OCI-LY1 (cell line): ENCODE results near the gene MON2.

ENCODE experiments used
- H2AFZ ChIP-seq: fragments of 200-600 bp; sonication (generic), shearing (Covaris generic); 2 replicates; pipeline ENCODE4 v1.6.0; 2014; ENCODE audit warnings: antibody characterized with exemption, mild to moderate bottlenecking, low read length
- H3F3A ChIP-seq: fragments of 200-600 bp; sonication (generic), shearing (Covaris generic); 2 replicates; pipeline ENCODE4 v1.6.0; 2014; ENCODE audit warnings: mild to moderate bottlenecking, antibody characterized with exemption, low read length, moderate library complexity; ENCODE audit not compliant: insufficient read depth
- H3K27ac ChIP-seq: fragments of 200-600 bp; sonication (generic); 2 replicates; pipeline ENCODE4 v1.5.1; 2014; ENCODE audit warnings: low read length, mixed run types, mild to moderate bottlenecking, low read depth; ENCODE audit not compliant: poor library complexity, severe bottlenecking
- H3K27me3 ChIP-seq: fragments of 200-600 bp; sonication (generic); 2 replicates; pipeline ENCODE4 v1.6.0; 2014; ENCODE audit warnings: antibody characterized with exemption, mild to moderate bottlenecking, low read length, moderate library complexity; ENCODE audit not compliant: insufficient read depth
- H3K36me3 ChIP-seq: fragments of 200-600 bp; sonication (generic); 2 replicates; pipeline ENCODE4 v1.6.1; 2014; ENCODE audit warnings: mild to moderate bottlenecking, antibody characterized with exemption, low read length, moderate library complexity, mixed read lengths; ENCODE audit not compliant: insufficient read depth
- H3K4me1 ChIP-seq: fragments of 200-600 bp; sonication (generic); 2 replicates; pipeline ENCODE4 v1.5.1; 2014; ENCODE audit warnings: mild to moderate bottlenecking, low read length, moderate library complexity; ENCODE audit not compliant: insufficient read depth, severe bottlenecking
- H3K4me2 ChIP-seq: fragments of 200-600 bp; sonication (generic), shearing (Covaris generic); 2 replicates; pipeline ENCODE4 v1.6.1; 2014; ENCODE audit warnings: low read length
- H3K4me3 ChIP-seq: fragments of 200-600 bp; sonication (generic); 2 replicates; pipeline ENCODE4 v1.5.1; 2014; ENCODE audit warnings: low read length, low read depth, mild to moderate bottlenecking, mixed read lengths; ENCODE audit not compliant: poor library complexity, severe bottlenecking
- H3K79me2 ChIP-seq: fragments of 200-600 bp; shearing (Covaris generic); 2 replicates; pipeline ENCODE4 v1.6.1; 2016; ENCODE audit warnings: mixed run types, low read length, mixed read lengths; ENCODE audit not compliant: insufficient read depth
- H3K9ac ChIP-seq: fragments of 200-600 bp; sonication (generic), shearing (Covaris generic); 2 replicates; pipeline ENCODE4 v1.6.1; 2014; ENCODE audit warnings: mild to moderate bottlenecking, low read length, mixed read lengths
- H3K9me2 ChIP-seq: fragments of 200-600 bp; sonication (generic), shearing (Covaris generic); 2 replicates; pipeline ENCODE4 v1.6.1; 2014; ENCODE audit warnings: low read depth, mild to moderate bottlenecking, low read length, mixed read lengths
- H3K9me3 ChIP-seq: fragments of 200-600 bp; shearing (Covaris generic); 2 replicates; pipeline ENCODE4 v1.6.1; 2014; ENCODE audit warnings: low read length, mixed read lengths
- H4K20me1 ChIP-seq: fragments of 200-600 bp; sonication (generic), shearing (Covaris generic); 2 replicates; pipeline ENCODE4 v1.6.0; 2016; ENCODE audit warnings: mild to moderate bottlenecking, low read length; ENCODE audit not compliant: insufficient read depth
- EZH2 ChIP-seq: fragments of 200-600 bp; sonication (generic), shearing (Covaris generic); IDR thresholded peaks from 2 replicates; pipeline ENCODE4 v1.8.0; 2017; ENCODE audit warnings: borderline replicate concordance, mixed run types, mild to moderate bottlenecking, antibody characterized with exemption, low read length, moderate library complexity, mixed read lengths
- TF ChIP-seq, protein P1 (sequence below): fragments of 200-600 bp; sonication (generic), shearing (Covaris generic); IDR thresholded peaks from 2 replicates; pipeline ENCODE4 v1.5.1; 2017; ENCODE audit warnings: mild to moderate bottlenecking, antibody characterized with exemption, low read length, moderate library complexity, mixed read lengths

MON2 gene

GRCh38 chr12:62429457-62429856 is 37.2 kb upstream of the MON2 start:
- Histone ChIP-seq H3K4me3 (no peak overlapping the region), H2AFZ (no peak overlapping the region), H3K9me2 (no peaks in the 10 kb centered on the region), H3K27me3 (no peaks in the 10 kb centered on the region), H3K27ac (no peak overlapping the region), H3K4me2 (no peak overlapping the region), H3F3A (no peaks in the 10 kb centered on the region), H3K36me3 (no peaks in the 10 kb centered on the region), H3K9ac (no peak overlapping the region), H3K79me2 (no peaks in the 10 kb centered on the region), H3K9me3 (no peaks in the 10 kb centered on the region), H3K4me1 (no peaks in the 10 kb centered on the region), H4K20me1 (no peaks in the 10 kb centered on the region)
- TF ChIP-seq EZH2, result no peak
- TF ChIP-seq, protein P1, sequence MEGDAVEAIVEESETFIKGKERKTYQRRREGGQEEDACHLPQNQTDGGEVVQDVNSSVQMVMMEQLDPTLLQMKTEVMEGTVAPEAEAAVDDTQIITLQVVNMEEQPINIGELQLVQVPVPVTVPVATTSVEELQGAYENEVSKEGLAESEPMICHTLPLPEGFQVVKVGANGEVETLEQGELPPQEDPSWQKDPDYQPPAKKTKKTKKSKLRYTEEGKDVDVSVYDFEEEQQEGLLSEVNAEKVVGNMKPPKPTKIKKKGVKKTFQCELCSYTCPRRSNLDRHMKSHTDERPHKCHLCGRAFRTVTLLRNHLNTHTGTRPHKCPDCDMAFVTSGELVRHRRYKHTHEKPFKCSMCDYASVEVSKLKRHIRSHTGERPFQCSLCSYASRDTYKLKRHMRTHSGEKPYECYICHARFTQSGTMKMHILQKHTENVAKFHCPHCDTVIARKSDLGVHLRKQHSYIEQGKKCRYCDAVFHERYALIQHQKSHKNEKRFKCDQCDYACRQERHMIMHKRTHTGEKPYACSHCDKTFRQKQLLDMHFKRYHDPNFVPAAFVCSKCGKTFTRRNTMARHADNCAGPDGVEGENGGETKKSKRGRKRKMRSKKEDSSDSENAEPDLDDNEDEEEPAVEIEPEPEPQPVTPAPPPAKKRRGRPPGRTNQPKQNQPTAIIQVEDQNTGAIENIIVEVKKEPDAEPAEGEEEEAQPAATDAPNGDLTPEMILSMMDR, result no peak

GRCh38 chr12:62434494-62435302 is 31.9 kb upstream of the MON2 start:
- Histone ChIP-seq H3K9ac (no peak overlapping the region), H3K36me3 (no peaks in the 10 kb centered on the region), H3K9me2 (no peaks in the 10 kb centered on the region), H2AFZ (no peak overlapping the region), H3K4me1 (peaks cover 12% of the 10 kb centered on the region), H3K9me3 (no peaks in the 10 kb centered on the region), H3K27ac (no peak overlapping the region), H3K27me3 (no peaks in the 10 kb centered on the region), H3K4me2 (peak overlapping the region; percentile 62), H4K20me1 (no peaks in the 10 kb centered on the region), H3K4me3 (peak overlapping the region; percentile 44), H3K79me2 (no peaks in the 10 kb centered on the region), H3F3A (no peaks in the 10 kb centered on the region)
- TF ChIP-seq EZH2, result no peak
- TF ChIP-seq, protein P1, result no peak

GRCh38 chr12:62435303-62436163 is 31.1 kb upstream of the MON2 start:
- no peaks in the 10 kb centered on the region for H3K9me2 ChIP-seq
- H4K20me1 ChIP-seq, result no peaks in the 10 kb centered on the region
- no peaks in the 10 kb centered on the region; the same call in 1 of the 2 replicates for H3K36me3 ChIP-seq
- no peaks in the 10 kb centered on the region for H3K79me2 ChIP-seq
- peak overlapping the region; percentile 62 for H3K4me2 ChIP-seq
- peaks cover 12% of the 10 kb centered on the region for H3K4me1 ChIP-seq
- no peak overlapping the region for H2AFZ ChIP-seq
- no peaks in the 10 kb centered on the region for H3F3A ChIP-seq
- H3K9ac ChIP-seq, result no peak overlapping the region
- H3K27me3 ChIP-seq, result no peaks in the 10 kb centered on the region
- H3K9me3 ChIP-seq, result no peaks in the 10 kb centered on the region
- H3K27ac ChIP-seq, result no peak overlapping the region
- no peak for TF ChIP-seq EZH2
- TF ChIP-seq, protein P1, result peak; percentile 57
- H3K4me3 ChIP-seq, result peak overlapping the region; percentile 44
